Mesothelial cell of epicardium (in vitro differentiated cells): ENCODE measurements around the gene UPF3A. TPM values are rescaled to one million over a fixed set of nuclear protein-coding genes. Genes with fewer than 3 reads are reported as not detected.

Experiments
- DNase-seq, 2 experiments: peaks; one replicate each; pipeline ENCODE4 v3.0.0; 2021; ENCODE audit warnings: low spot score in 2 of 2; ENCODE audit not compliant: unreplicated experiment in 2 of 2
- H3K27ac Mint-ChIP-seq: 2 replicates; pipeline ENCODE4 v1.8.0; 2021; ENCODE audit warnings: mixed read lengths
- H3K27me3 Mint-ChIP-seq: 2 replicates; pipeline ENCODE4 v1.8.0; 2021; ENCODE audit warnings: low read depth, mixed read lengths
- H3K36me3 Mint-ChIP-seq: 2 replicates; pipeline ENCODE4 v1.8.0; 2021; ENCODE audit warnings: mixed read lengths
- H3K4me1 Mint-ChIP-seq: 2 replicates; pipeline ENCODE4 v1.8.0; 2021; ENCODE audit warnings: mixed read lengths
- H3K4me3 Mint-ChIP-seq: 2 replicates; pipeline ENCODE4 v1.8.0; 2021; ENCODE audit warnings: mild to moderate bottlenecking, moderate library complexity, mixed read lengths
- H3K9me3 Mint-ChIP-seq: 2 replicates; pipeline ENCODE4 v1.8.0; 2021; ENCODE audit warnings: mixed read lengths
- total RNA-seq: library from RNA; stranded (reverse); gene quantifications from 3 replicates; pipeline ENCODE4 v1.2.1, GENCODE V29; 2021
- TF ChIP-seq, protein P1 (sequence below): fragments of 200-600 bp; sonication (generic); IDR thresholded peaks from one replicate; pipeline ENCODE4 v1.5.0; 2021; ENCODE audit warnings: antibody characterized with exemption; ENCODE audit not compliant: unreplicated experiment

Gene UPF3A
- total RNA-seq, 1 donor from 2014 or later: 123 TPM

DNA sequence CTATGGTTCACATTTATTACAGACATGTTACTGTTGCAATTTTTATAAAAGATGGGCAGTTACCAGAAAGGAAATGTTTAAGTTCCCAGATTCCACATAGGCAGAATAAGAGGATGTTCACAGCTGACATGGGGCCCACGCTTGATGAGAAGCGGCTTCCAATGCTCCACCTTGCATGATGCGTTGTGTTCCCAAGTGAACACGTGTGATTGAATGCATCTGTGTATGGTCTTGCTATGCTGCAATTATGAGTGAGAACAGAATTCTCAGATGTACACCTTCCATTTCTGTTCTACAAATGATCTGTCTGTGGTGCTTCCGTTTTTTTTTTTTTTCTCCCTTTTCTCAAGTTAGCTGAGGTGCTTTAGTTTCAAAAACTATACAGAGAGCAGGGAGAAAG is 15.5 kb downstream of the UPF3A start:
- peaks cover 43% of the 10 kb centered on the region for H3K36me3 Mint-ChIP-seq

DNA sequence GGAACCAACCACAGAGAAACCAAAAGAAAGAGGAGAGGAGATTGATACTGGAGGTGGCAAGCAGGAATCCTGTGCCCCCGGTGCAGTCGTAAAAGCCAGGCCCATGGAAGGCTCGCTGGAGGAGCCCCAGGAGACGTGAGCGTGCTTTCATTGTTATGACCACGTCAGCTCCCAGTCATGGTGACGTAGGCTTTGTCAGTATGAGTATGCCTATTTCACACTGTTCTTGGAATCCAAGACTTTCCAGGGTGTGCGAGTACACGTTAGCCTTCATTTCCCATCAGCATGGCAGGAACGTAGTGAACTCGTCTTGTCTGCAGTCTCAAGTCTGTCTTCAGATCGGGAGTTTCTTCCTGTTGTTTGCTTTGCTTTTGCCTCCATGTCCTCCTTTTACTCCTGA is 17.5 kb downstream of the UPF3A start:
- DNase-seq: no peak
- peaks cover 32% of the 10 kb centered on the region for H3K36me3 Mint-ChIP-seq

More for the DNA sequence above, 15.5 kb downstream of the UPF3A start:
- no peak for DNase-seq
- H3K4me1 Mint-ChIP-seq: no peaks in the 10 kb centered on the region
- no peaks in the 10 kb centered on the region for H3K9me3 Mint-ChIP-seq
- H3K27ac Mint-ChIP-seq: no peak overlapping the region
- H3K4me3 Mint-ChIP-seq: no peak overlapping the region
- no peaks in the 10 kb centered on the region for H3K27me3 Mint-ChIP-seq
- TF ChIP-seq, protein P1, sequence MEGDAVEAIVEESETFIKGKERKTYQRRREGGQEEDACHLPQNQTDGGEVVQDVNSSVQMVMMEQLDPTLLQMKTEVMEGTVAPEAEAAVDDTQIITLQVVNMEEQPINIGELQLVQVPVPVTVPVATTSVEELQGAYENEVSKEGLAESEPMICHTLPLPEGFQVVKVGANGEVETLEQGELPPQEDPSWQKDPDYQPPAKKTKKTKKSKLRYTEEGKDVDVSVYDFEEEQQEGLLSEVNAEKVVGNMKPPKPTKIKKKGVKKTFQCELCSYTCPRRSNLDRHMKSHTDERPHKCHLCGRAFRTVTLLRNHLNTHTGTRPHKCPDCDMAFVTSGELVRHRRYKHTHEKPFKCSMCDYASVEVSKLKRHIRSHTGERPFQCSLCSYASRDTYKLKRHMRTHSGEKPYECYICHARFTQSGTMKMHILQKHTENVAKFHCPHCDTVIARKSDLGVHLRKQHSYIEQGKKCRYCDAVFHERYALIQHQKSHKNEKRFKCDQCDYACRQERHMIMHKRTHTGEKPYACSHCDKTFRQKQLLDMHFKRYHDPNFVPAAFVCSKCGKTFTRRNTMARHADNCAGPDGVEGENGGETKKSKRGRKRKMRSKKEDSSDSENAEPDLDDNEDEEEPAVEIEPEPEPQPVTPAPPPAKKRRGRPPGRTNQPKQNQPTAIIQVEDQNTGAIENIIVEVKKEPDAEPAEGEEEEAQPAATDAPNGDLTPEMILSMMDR: no peak

DNA sequence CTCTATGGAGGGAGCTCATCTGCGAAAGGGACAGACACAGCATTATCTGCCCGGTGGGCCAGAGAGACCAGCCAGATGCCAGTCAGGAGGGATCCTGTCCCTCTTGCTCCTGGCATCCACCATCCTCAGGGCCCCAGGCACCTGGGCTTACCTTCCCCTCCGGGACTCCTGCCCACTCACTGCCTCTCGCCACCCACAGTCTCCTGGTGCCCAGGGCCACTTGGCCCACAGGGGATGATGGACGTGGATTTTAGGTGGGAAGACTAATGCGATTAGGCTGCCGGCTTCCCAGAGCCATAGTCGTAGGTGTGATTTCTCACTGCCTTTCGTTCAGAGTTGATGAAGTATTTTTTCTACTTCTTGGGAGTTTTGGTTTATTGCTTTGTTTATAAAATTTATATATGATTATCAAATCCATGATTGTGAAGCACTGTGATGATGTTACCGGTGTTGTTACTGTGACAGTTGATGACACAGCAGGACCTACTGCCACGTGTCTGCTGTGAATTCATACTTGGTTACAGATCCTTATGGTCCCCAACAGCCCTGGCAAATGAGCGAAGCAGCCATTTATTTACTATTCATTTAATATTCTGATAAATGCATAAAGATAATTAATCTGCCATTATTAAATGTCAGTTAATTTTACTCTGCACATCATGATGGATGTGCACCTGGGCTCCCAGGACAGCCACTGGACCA is 18.4 kb downstream of the UPF3A start:
- H3K36me3 Mint-ChIP-seq: peaks cover 30% of the 10 kb centered on the region
- no peaks in the 10 kb centered on the region for H3K9me3 Mint-ChIP-seq
- H3K4me1 Mint-ChIP-seq: no peaks in the 10 kb centered on the region
- H3K4me3 Mint-ChIP-seq: no peak overlapping the region
- TF ChIP-seq, protein P1: no peak
- no peaks in the 10 kb centered on the region for H3K27me3 Mint-ChIP-seq
- no peak for DNase-seq
- H3K27ac Mint-ChIP-seq: no peak overlapping the region

More for the DNA sequence above, 17.5 kb downstream of the UPF3A start:
- TF ChIP-seq, protein P1: no peak
- H3K9me3 Mint-ChIP-seq: no peaks in the 10 kb centered on the region
- no peak overlapping the region for H3K27ac Mint-ChIP-seq
- no peak overlapping the region for H3K4me3 Mint-ChIP-seq
- no peaks in the 10 kb centered on the region for H3K27me3 Mint-ChIP-seq
- H3K4me1 Mint-ChIP-seq: no peaks in the 10 kb centered on the region

DNA sequence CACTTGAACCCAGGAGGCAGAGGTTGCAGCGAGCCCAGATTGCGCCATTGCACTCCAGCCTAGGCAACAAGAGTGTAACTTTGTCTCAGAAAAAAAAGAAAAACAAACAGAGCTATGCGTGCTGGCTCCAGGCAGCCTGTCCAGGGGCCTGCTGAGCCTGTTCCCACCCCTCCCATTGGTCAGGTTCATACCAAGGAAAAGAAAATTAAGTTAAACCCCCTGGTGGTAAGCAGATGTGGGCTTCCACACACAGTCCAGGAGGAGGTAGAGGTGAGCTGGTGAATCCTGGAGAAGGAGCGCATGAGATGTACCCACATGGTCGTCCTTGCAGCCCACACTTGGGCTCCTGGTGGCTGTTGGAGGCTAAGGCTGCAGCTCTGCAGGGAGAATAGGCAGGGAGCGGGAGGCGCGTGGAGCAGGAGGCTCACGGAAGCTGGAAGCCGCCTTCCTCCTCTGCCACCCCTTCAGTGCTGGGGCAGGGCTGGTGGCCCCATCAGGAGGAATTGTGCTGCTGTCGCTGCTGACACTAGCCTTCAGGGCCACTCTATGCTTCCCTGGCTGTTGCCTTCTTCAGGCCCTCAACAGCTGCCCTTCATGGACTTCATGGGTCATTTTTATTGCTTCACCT is 22.4 kb downstream of the UPF3A start:
- TF ChIP-seq, protein P1: no peak
- Mint-ChIP-seq H3K27me3 (no peaks in the 10 kb centered on the region), H3K4me3 (no peak overlapping the region), H3K9me3 (no peaks in the 10 kb centered on the region), H3K4me1 (no peaks in the 10 kb centered on the region), H3K27ac (no peak overlapping the region), H3K36me3 (peaks cover 26% of the 10 kb centered on the region)
- DNase-seq: no peak

DNA sequence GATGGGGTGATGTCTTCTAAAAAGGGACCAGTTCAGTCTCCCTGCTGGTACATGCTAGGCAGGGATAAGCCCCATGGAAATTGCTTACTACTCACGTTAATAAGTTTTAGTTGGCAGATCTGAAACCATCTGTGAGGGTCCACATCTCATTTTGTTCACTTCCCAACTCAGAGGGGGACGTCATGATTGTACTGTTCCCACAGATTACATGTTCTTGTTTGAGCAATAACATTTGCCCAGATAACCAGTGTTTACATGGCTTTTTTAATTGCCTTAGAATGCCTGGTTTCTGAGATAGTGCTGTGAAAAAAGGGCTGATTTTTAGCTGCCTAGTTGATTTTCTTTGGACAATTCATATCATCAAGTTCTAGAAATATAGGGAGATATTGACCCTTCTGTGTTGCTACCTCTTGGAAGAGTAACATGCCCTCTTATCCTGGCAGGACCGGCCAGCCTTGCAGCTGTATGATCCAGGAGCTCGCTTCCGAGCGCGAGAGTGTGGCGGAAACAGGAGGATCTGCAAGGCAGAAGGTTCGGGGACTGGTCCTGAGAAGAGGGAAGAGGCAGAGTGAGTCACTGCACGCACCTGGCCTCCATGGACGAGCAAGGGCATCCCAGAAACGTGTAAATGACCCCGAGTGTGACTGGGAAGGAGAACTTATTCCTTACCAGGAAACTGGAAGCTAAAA is 23.1 kb downstream of the UPF3A start:
- no peaks in the 10 kb centered on the region for H3K4me1 Mint-ChIP-seq
- H3K27me3 Mint-ChIP-seq: no peaks in the 10 kb centered on the region
- no peaks in the 10 kb centered on the region for H3K9me3 Mint-ChIP-seq
- TF ChIP-seq, protein P1: no peak
- H3K36me3 Mint-ChIP-seq: peaks cover 20% of the 10 kb centered on the region
- DNase-seq: no peak
- no peak overlapping the region for H3K27ac Mint-ChIP-seq
- no peak overlapping the region for H3K4me3 Mint-ChIP-seq
